Right lobe of liver (tissue), 6 donors: ENCODE results near the gene PRRC2C. TPM values are rescaled to one million over a fixed set of nuclear protein-coding genes. Genes with fewer than 3 reads are reported as not detected.

Source experiments
- ATAC-seq, 4 donors: fragments of 200-7000 bp; cut with Tn5 transposase; one replicate each; pipeline ENCODE4 v1.9.1; 2020; ENCODE audit warnings: mild to moderate bottlenecking in 4 of 4, moderate library complexity in 4 of 4
- DNase-seq, 3 donors: peaks; one replicate each; pipeline ENCODE4 v3.0.0-alpha.2; 2020
- H3K27ac ChIP-seq, 3 donors: fragments of 200-600 bp; one replicate each; pipeline ENCODE4 v1.8.0; 2022
- H3K27me3 ChIP-seq, 2 donors: fragments of 200-600 bp; one replicate each; pipeline ENCODE4 v1.8.0; 2022
- H3K36me3 ChIP-seq, 4 donors: fragments of 200-600 bp; sonication (generic) in 1 of 4; one replicate each; pipeline versions ENCODE4 v1.5.1 to v1.8.0; 2017 to 2022; ENCODE audit warnings: control low read depth in 1 of 4
- H3K4me1 ChIP-seq, 4 donors: fragments of 200-600 bp; sonication (generic) in 1 of 4; one replicate each; pipeline versions ENCODE4 v1.5.1 to v1.8.0; 2017 to 2022; ENCODE audit warnings: control low read depth in 1 of 4
- H3K4me3 ChIP-seq, 3 donors: fragments of 200-600 bp; one replicate each; pipeline ENCODE4 v1.8.0; 2022
- H3K9me3 ChIP-seq, 4 donors: fragments of 200-600 bp; sonication (generic) in 1 of 4; one replicate each; pipeline versions ENCODE4 v1.5.1 to v1.8.0; 2017 to 2022; ENCODE audit warnings: control low read depth in 1 of 4
- CTCF ChIP-seq, 4 donors: fragments of 200-600 bp in 3 of 4; fragments of 450-650 bp in 1 of 4; IDR thresholded peaks; one replicate each; pipeline versions ENCODE4 v1.5.1 to v1.8.0; 2016 to 2022; ENCODE audit warnings: antibody characterized with exemption in 4 of 4, mild to moderate bottlenecking in 2 of 4
- POLR2A ChIP-seq: fragments of 450-650 bp; IDR thresholded peaks from one replicate; pipeline ENCODE4 v1.6.1; 2017; ENCODE audit warnings: antibody characterized with exemption, mild to moderate bottlenecking
- WGBS: methylation state at CpG from one replicate; pipeline ENCODE4 v1.1.6; 2018; ENCODE audit warnings: low coverage, low lambda C conversion rate; ENCODE audit not compliant: insufficient coverage; ENCODE audit errors: missing lambda C conversion rate; 5-methylcytosine and 5-hydroxymethylcytosine counted together
- intact Hi-C, 2 donors: fragments of 100-400 bp; cut with DNase I; formaldehyde crosslinking; loops; one replicate each; pipeline versions ENCODE4 v1.11.2 to v1.14.1; 2022
- total RNA-seq, 6 experiments: library from RNA; depleted of rRNA in 2 of 6; stranded (reverse); fragments of >200 nt in 2 of 6; fragmentation: NEBNext Ultra II Directional in 3 of 6; extraction: Animal tissue kit (Norgen Biotek cat#: 25700) in 3 of 6; gene quantifications; one replicate each; pipeline versions ENCODE4 v1.1.0 to v1.2.4, GENCODE V29; 2016 to 2023
- donor health status: DM: no; HTN: yes; CAD: no.
- donor health status: DM: no; HTN: no; CAD: no.
- donor health status: DM: no; HTN: no; CAD: no.
- donor health status: DM: no; HTN: yes; CAD: no.
- donor health status: DM: no; HTN: yes; CAD: no.

Gene PRRC2C
- total RNA-seq, 6 experiments from 2014 or later = 39.1 to 59.9 (median 48.5) TPM

DNA sequence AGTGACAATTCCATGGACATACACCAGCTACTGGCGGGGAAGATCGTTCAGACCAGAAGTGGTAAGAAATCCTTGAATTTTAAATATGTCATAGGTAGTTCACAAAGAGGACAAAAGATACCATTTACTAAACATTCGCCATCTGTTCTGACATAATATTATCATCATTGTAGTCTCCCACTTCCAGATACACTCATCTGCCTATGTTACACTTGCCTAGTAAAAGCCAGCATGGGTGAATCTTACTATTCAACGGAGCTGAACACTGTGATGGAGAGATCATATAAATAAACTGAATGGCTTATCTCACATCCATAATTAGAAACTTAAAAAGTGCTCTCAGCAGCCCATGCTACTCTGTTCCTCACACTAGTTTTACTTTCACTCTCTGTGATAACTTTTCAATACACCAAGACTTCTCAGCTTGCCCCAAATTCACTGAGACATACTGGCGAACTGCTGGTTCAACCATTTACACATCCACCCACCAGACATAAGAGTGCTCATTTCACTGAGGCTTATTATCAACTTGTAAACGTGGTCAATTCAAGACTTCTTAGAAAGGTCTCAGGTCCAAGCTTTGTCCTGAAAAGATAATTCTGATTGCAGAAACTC lies 463 bp upstream of the PRRC2C start:
- peaks cover 0 to 21% (median 3%) of the 10 kb centered on the region in 4 donors for H3K4me1 ChIP-seq
- TF ChIP-seq POLR2A = no peak
- peak in 1 of 4 donors; percentile 68 for TF ChIP-seq CTCF (IDR thresholded peaks at IDR 0.05)
- no peaks in the 10 kb centered on the region for H3K36me3 ChIP-seq
- no peak for DNase-seq
- intact Hi-C loops = no loop called here
- H3K9me3 ChIP-seq = no peaks in the 10 kb centered on the region
- peak overlapping the region; percentile 75 to 95 (median 90) for H3K4me3 ChIP-seq
- peak overlapping the region; percentile 89 to 99 (median 99) for H3K27ac ChIP-seq
- peak; percentile 59 to 71 (median 61) for ATAC-seq
- H3K27me3 ChIP-seq = no peaks in the 10 kb centered on the region
- 9% methylated on average over 6 of the region's 6 CpGs for WGBS

- no peak for DNase-seq
- intact Hi-C loops = no loop called here
- TF ChIP-seq CTCF (IDR thresholded peaks at IDR 0.05) (no peak), POLR2A (no peak)
- Histone ChIP-seq H3K36me3 (no peaks in the 10 kb centered on the region), H3K4me1 (peaks cover 0 to 29% (median 5%) of the 10 kb centered on the region in 4 donors), H3K4me3 (peak overlapping the region; percentile 75 to 95 (median 90)), H3K27ac (peak overlapping the region; percentile 89 to 99 (median 99)), H3K27me3 (no peaks in the 10 kb centered on the region), H3K9me3 (no peaks in the 10 kb centered on the region)
- peak; percentile 31 to 47 (median 37) for ATAC-seq
- WGBS = 0% methylated on average over 13 of the region's 17 CpGs
Measured at GRCh38 chr1:171486048-171486519, 754 bp downstream of the PRRC2C start.

- intact Hi-C loops = no loop called here
- peak overlapping the region in 2 of 3 donors; percentile 99 for H3K27ac ChIP-seq
- H3K36me3 ChIP-seq = no peaks in the 10 kb centered on the region
- DNase-seq = no peak
- no peaks in the 10 kb centered on the region for H3K27me3 ChIP-seq
- TF ChIP-seq POLR2A = no peak
- no peak for TF ChIP-seq CTCF (IDR thresholded peaks at IDR 0.05)
- ATAC-seq = no peak
- peaks cover 0 to 29% (median 5%) of the 10 kb centered on the region in 4 donors for H3K4me1 ChIP-seq
- H3K4me3 ChIP-seq = peak overlapping the region in 2 of 3 donors; percentile 90 to 95
- H3K9me3 ChIP-seq = no peaks in the 10 kb centered on the region
Measured at GRCh38 chr1:171487038-171487437, 1.7 kb downstream of the PRRC2C start.

GRCh38 chr1:171488190-171488929 lies 3.0 kb downstream of the PRRC2C start:
- DNase-seq = no peak
- H3K4me3 ChIP-seq = no peak overlapping the region
- H3K27me3 ChIP-seq = no peaks in the 10 kb centered on the region
- no peaks in the 10 kb centered on the region for H3K36me3 ChIP-seq
- no peaks in the 10 kb centered on the region for H3K9me3 ChIP-seq
- peaks cover 0 to 29% (median 5%) of the 10 kb centered on the region in 4 donors for H3K4me1 ChIP-seq
- intact Hi-C loops = no loop called here
- no peak overlapping the region for H3K27ac ChIP-seq
- ATAC-seq = no peak
- 63% methylated on average over 6 of the region's 6 CpGs for WGBS
- TF ChIP-seq POLR2A = no peak
- no peak for TF ChIP-seq CTCF (IDR thresholded peaks at IDR 0.05)
